HCT116 (cell line): ENCODE data around the gene FRMD4B.

Experiments used
- CEBPB ChIP-seq: IDR thresholded peaks from 2 replicates; pipeline ENCODE4 v1.6.1; 2012; ENCODE audit warnings: low read depth
- CTCF ChIP-seq, 3 experiments: fragments of 200-600 bp in 1 of 3; sonication (generic) in 1 of 3; IDR thresholded peaks in 2 of 3; conservative IDR thresholded peaks in 1 of 3; 2 replicates each; pipeline ENCODE4 v1.5.1; 2012 to 2017; ENCODE audit warnings: low read depth in 2 of 3, low read length in 2 of 3, antibody characterized with exemption in 1 of 3, borderline replicate concordance in 1 of 3, control low read depth in 1 of 3, mild to moderate bottlenecking in 1 of 3, mixed read lengths in 1 of 3, mixed run types in 1 of 3, moderate library complexity in 1 of 3; ENCODE audit not compliant: insufficient read depth in 1 of 3
- EGR1 ChIP-seq: IDR thresholded peaks from 2 replicates; pipeline ENCODE4 v1.6.1; 2012; ENCODE audit warnings: low read depth
- ELF1 ChIP-seq: IDR thresholded peaks from 2 replicates; pipeline ENCODE4 v1.6.1; 2012; ENCODE audit warnings: low read depth, borderline replicate concordance
- EZH2 ChIP-seq: fragments of 200-600 bp; sonication (generic); IDR thresholded peaks from 2 replicates; pipeline ENCODE4 v1.6.1; 2017; ENCODE audit warnings: antibody characterized with exemption, mixed run types
- FOSL1 ChIP-seq: IDR thresholded peaks from 2 replicates; pipeline ENCODE4 v1.6.1; 2012; ENCODE audit warnings: low read depth
- POLR2A ChIP-seq: IDR thresholded peaks from 2 replicates; pipeline ENCODE4 v1.7.0; 2011; ENCODE audit warnings: borderline replicate concordance; ENCODE audit not compliant: insufficient read depth, insufficient read length; ENCODE audit errors: extremely low read depth
- POLR2AphosphoS5 ChIP-seq: IDR thresholded peaks from 2 replicates; pipeline ENCODE4 v1.6.1; 2011; ENCODE audit warnings: mild to moderate bottlenecking, low read depth, low read length, moderate library complexity
- RAD21 ChIP-seq: IDR thresholded peaks from 2 replicates; pipeline ENCODE4 v1.6.1; 2012; ENCODE audit warnings: low read depth, mild to moderate bottlenecking
- SIN3A ChIP-seq: IDR thresholded peaks from 2 replicates; pipeline ENCODE4 v1.6.1; 2012; ENCODE audit warnings: low read depth
- ZNF274 ChIP-seq: fragments of 200-500 bp; sonication (Bioruptor generic); IDR thresholded peaks from 2 replicates; pipeline ENCODE4 v1.6.1; 2014; ENCODE audit warnings: mild to moderate bottlenecking, low read depth, low read length, inconsistent platforms
- TF ChIP-seq, protein P1 (sequence below): IDR thresholded peaks from 2 replicates; pipeline ENCODE4 v1.6.1; 2012

DNA sequence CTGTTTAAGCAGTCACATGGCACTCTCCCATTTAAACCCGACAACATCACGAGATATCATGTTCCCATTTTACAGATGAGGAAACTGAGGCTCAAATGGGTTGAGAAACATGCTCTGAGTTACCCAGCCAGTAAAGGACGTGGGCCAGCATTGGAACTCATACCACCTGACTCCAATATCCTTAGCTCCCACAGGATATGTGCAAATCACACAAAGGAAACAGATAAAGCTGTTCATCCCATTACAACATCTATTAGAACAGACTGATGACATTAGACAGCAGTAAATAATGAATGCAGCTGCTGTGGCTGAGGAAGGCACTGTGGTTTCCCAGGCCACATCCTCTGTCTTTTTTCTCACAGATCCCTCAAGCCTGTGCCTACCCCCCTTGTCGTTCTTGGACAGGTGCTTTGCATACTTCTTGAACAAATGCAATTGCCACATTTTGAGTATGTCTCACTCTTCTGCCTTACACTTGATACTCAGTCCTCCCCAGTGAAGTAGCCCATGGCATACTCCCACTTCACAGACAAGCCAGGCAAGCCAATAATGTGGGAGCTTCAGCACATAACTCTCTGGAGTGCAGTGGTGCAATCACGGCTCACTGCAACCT lies 17.7 kb downstream of the FRMD4B start:
- TF ChIP-seq RAD21 (no peak), POLR2A (no peak), EGR1 (no peak), CTCF (IDR thresholded peaks at IDR 0.05 in 2 of 3, conservative IDR thresholded peaks at IDR 0.05 in 1 of 3; ENCODE audit: borderline replicate concordance in 1 of 3, insufficient read depth in 1 of 3, low read depth in 2 of 3, low read length in 2 of 3) (no peak), SIN3A (no peak), EZH2 (no peak), ZNF274 (no peak), CEBPB (no peak), POLR2AphosphoS5 (no peak), FOSL1 (no peak), ELF1 (no peak)
- TF ChIP-seq, protein P1, sequence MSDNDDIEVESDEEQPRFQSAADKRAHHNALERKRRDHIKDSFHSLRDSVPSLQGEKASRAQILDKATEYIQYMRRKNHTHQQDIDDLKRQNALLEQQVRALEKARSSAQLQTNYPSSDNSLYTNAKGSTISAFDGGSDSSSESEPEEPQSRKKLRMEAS = no peak
